HEK293 (cell line): ENCODE data around the gene DPCD.

Experiments used
- GLIS1 ChIP-seq: fragments of 450-650 bp; formaldehyde crosslinking; IDR thresholded peaks from 2 replicates; pipeline ENCODE4 v1.5.1; 2016; ENCODE audit warnings: missing biosample characterization, missing genetic modification characterization
- GLIS2 ChIP-seq: fragments of 450-650 bp; formaldehyde crosslinking; IDR thresholded peaks from 2 replicates; pipeline ENCODE4 v1.5.1; 2016; ENCODE audit warnings: missing biosample characterization, missing genetic modification characterization
- IKZF3 ChIP-seq: fragments of 450-650 bp; IDR thresholded peaks from 2 replicates; pipeline ENCODE4 v1.5.0; 2018; ENCODE audit warnings: missing biosample characterization, mild to moderate bottlenecking, missing genetic modification characterization, moderate library complexity
- KLF9 ChIP-seq: fragments of 450-650 bp; formaldehyde crosslinking; IDR thresholded peaks from 2 replicates; pipeline ENCODE4 v1.5.1; 2016; ENCODE audit warnings: missing biosample characterization, missing genetic modification characterization, low read depth
- MZF1 ChIP-seq: fragments of 450-650 bp; formaldehyde crosslinking; IDR thresholded peaks from 2 replicates; pipeline ENCODE4 v1.5.1; 2017; ENCODE audit warnings: missing biosample characterization, missing genetic modification characterization, borderline replicate concordance
- PRDM1 ChIP-seq: fragments of 450-650 bp; formaldehyde crosslinking; IDR thresholded peaks from 2 replicates; pipeline ENCODE4; 2016; ENCODE audit warnings: missing biosample characterization, missing genetic modification characterization
- SP2 ChIP-seq: fragments of 450-650 bp; formaldehyde crosslinking; IDR thresholded peaks from 2 replicates; pipeline ENCODE4 v1.5.1; 2016; ENCODE audit warnings: missing biosample characterization, missing genetic modification characterization
- ZBTB1 ChIP-seq: fragments of 450-650 bp; formaldehyde crosslinking; IDR thresholded peaks from 2 replicates; pipeline ENCODE4 v1.5.1; 2016; ENCODE audit warnings: missing biosample characterization, missing genetic modification characterization
- ZBTB17 ChIP-seq: fragments of 450-650 bp; formaldehyde crosslinking; IDR thresholded peaks from 2 replicates; pipeline ENCODE4 v1.5.1; 2016; ENCODE audit warnings: missing biosample characterization, missing genetic modification characterization
- ZBTB26 ChIP-seq: fragments of 450-650 bp; formaldehyde crosslinking; optimal IDR thresholded peaks from 2 replicates; pipeline ENCODE3; 2016; ENCODE audit warnings: missing biosample characterization, mild to moderate bottlenecking, missing genetic modification characterization
- ZBTB48 ChIP-seq: fragments of 450-650 bp; formaldehyde crosslinking; IDR thresholded peaks from 2 replicates; pipeline ENCODE4 v1.5.1; 2016; ENCODE audit warnings: missing biosample characterization, missing genetic modification characterization
- ZNF10 ChIP-seq: fragments of 450-650 bp; formaldehyde crosslinking; IDR thresholded peaks from 2 replicates; pipeline ENCODE4 v1.5.1; 2017; ENCODE audit warnings: missing biosample characterization, missing genetic modification characterization
- ZNF221 ChIP-seq: fragments of 450-650 bp; formaldehyde crosslinking; IDR thresholded peaks from 2 replicates; pipeline ENCODE4 v1.5.1; 2017; ENCODE audit warnings: missing biosample characterization, missing genetic modification characterization, borderline replicate concordance
- ZNF23 ChIP-seq: fragments of 450-650 bp; formaldehyde crosslinking; IDR thresholded peaks from 2 replicates; pipeline ENCODE4 v1.5.1; 2016; ENCODE audit warnings: missing biosample characterization, missing genetic modification characterization, borderline replicate concordance
- ZNF366 ChIP-seq: fragments of 450-650 bp; formaldehyde crosslinking; conservative IDR thresholded peaks from 2 replicates; pipeline ENCODE4 v1.5.1; 2016; ENCODE audit warnings: missing biosample characterization, missing genetic modification characterization
- ZNF391 ChIP-seq: fragments of 450-650 bp; formaldehyde crosslinking; IDR thresholded peaks from 2 replicates; pipeline ENCODE4 v1.5.1; 2016; ENCODE audit warnings: low read depth, missing biosample characterization, missing genetic modification characterization, borderline replicate concordance
- ZNF394 ChIP-seq: fragments of 450-650 bp; formaldehyde crosslinking; IDR thresholded peaks from 2 replicates; pipeline ENCODE4 v1.5.1; 2016; ENCODE audit warnings: missing biosample characterization, missing genetic modification characterization, mild to moderate bottlenecking, moderate library complexity, borderline replicate concordance
- ZNF423 ChIP-seq: fragments of 450-650 bp; formaldehyde crosslinking; IDR thresholded peaks from 2 replicates; pipeline ENCODE4 v1.5.1; 2016; ENCODE audit warnings: missing biosample characterization, missing genetic modification characterization
- ZNF530 ChIP-seq: fragments of 450-650 bp; formaldehyde crosslinking; IDR thresholded peaks from 2 replicates; pipeline ENCODE4 v1.5.1; 2016; ENCODE audit warnings: low read depth, missing biosample characterization, missing genetic modification characterization
- ZNF561 ChIP-seq: fragments of 450-650 bp; IDR thresholded peaks from 2 replicates; pipeline ENCODE4 v1.5.1; 2018; ENCODE audit warnings: missing biosample characterization, missing genetic modification characterization, borderline replicate concordance
- ZNF580 ChIP-seq: fragments of 450-650 bp; formaldehyde crosslinking; IDR thresholded peaks from 2 replicates; pipeline ENCODE4 v1.5.1; 2016; ENCODE audit warnings: missing biosample characterization, missing genetic modification characterization
- ZNF626 ChIP-seq: fragments of 450-650 bp; sonication (Bioruptor Pico); formaldehyde crosslinking; IDR thresholded peaks from 2 replicates; pipeline ENCODE4 v1.5.1; 2018; ENCODE audit warnings: missing biosample characterization, missing genetic modification characterization, inconsistent platforms
- ZNF639 ChIP-seq: fragments of 450-650 bp; formaldehyde crosslinking; IDR thresholded peaks from 2 replicates; pipeline ENCODE4 v1.5.1; 2016; ENCODE audit warnings: missing biosample characterization, missing genetic modification characterization
- ZNF660 ChIP-seq: fragments of 450-650 bp; IDR thresholded peaks from 2 replicates; pipeline ENCODE4 v1.5.1; 2018; ENCODE audit warnings: missing biosample characterization, mild to moderate bottlenecking, missing genetic modification characterization
- ZNF692 ChIP-seq: fragments of 450-650 bp; formaldehyde crosslinking; IDR thresholded peaks from 2 replicates; pipeline ENCODE4 v1.5.1; 2016; ENCODE audit warnings: missing biosample characterization, missing genetic modification characterization
- TF ChIP-seq, protein P1 (sequence below): fragments of 450-650 bp; formaldehyde crosslinking; IDR thresholded peaks from 2 replicates; pipeline ENCODE4 v1.5.1; 2017; ENCODE audit warnings: missing biosample characterization, missing genetic modification characterization
- TF ChIP-seq, protein P2 (sequence below): fragments of 450-650 bp; IDR thresholded peaks from 2 replicates; pipeline ENCODE4 v1.5.1; 2018; ENCODE audit warnings: missing biosample characterization, mild to moderate bottlenecking, missing genetic modification characterization
- TF ChIP-seq, protein P3 (sequence below): fragments of 450-650 bp; formaldehyde crosslinking; IDR thresholded peaks from 2 replicates; pipeline ENCODE4 v1.5.1; 2017; ENCODE audit warnings: missing biosample characterization, missing genetic modification characterization

The DPCD gene

GRCh38 chr10:101566333-101567164 lies 21.6 kb upstream of the DPCD start (continued):
- TF ChIP-seq, protein P1, sequence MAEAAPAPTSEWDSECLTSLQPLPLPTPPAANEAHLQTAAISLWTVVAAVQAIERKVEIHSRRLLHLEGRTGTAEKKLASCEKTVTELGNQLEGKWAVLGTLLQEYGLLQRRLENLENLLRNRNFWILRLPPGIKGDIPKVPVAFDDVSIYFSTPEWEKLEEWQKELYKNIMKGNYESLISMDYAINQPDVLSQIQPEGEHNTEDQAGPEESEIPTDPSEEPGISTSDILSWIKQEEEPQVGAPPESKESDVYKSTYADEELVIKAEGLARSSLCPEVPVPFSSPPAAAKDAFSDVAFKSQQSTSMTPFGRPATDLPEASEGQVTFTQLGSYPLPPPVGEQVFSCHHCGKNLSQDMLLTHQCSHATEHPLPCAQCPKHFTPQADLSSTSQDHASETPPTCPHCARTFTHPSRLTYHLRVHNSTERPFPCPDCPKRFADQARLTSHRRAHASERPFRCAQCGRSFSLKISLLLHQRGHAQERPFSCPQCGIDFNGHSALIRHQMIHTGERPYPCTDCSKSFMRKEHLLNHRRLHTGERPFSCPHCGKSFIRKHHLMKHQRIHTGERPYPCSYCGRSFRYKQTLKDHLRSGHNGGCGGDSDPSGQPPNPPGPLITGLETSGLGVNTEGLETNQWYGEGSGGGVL (tag by site-specific recombination) = peak; percentile 70
- TF ChIP-seq ZNF530 (tag by site-specific recombination) (no peak), ZNF366 (tag by site-specific recombination) (peak; percentile 74), ZNF394 (tag by site-specific recombination) (0 out of 2 replicates have a peak, but pooled peaks have one; percentile 49), ZNF660 (tag by site-specific recombination) (peak; percentile 89), GLIS2 (tag by site-specific recombination) (peak; percentile 76), ZNF639 (tag by site-specific recombination) (peak; percentile 67; the same call in 1 of the 2 replicates), IKZF3 (tag by site-specific recombination) (peak; percentile 45; the same call in 1 of the 2 replicates), PRDM1 (tag by site-specific recombination) (no peak), ZNF221 (tag by site-specific recombination) (no peak), ZNF10 (tag by site-specific recombination) (0 out of 2 replicates have a peak, but pooled peaks have one; percentile 15), KLF9 (tag by site-specific recombination) (peak; percentile 58), ZNF23 (tag by site-specific recombination) (no peak), ZNF561 (tag by site-specific recombination) (peak; percentile 83), ZNF626 (tag by site-specific recombination) (no peak), ZNF580 (tag by site-specific recombination) (peak; percentile 39; the same call in 1 of the 2 replicates), ZBTB17 (peak; percentile 71), ZNF423 (tag by site-specific recombination) (no peak), ZBTB1 (tag by site-specific recombination) (no peak), ZBTB26 (peak; percentile 92), ZNF391 (0 out of 2 replicates have a peak, but pooled peaks have one; percentile 65), ZBTB48 (tag by site-specific recombination) (peak; percentile 51; the same call in 1 of the 2 replicates), GLIS1 (tag by site-specific recombination) (peak; percentile 80), MZF1 (tag by site-specific recombination) (no peak), SP2 (tag by site-specific recombination) (peak; percentile 68), ZNF692 (tag by site-specific recombination) (peak; percentile 74; the same call in 1 of the 2 replicates)
- TF ChIP-seq, protein P2, sequence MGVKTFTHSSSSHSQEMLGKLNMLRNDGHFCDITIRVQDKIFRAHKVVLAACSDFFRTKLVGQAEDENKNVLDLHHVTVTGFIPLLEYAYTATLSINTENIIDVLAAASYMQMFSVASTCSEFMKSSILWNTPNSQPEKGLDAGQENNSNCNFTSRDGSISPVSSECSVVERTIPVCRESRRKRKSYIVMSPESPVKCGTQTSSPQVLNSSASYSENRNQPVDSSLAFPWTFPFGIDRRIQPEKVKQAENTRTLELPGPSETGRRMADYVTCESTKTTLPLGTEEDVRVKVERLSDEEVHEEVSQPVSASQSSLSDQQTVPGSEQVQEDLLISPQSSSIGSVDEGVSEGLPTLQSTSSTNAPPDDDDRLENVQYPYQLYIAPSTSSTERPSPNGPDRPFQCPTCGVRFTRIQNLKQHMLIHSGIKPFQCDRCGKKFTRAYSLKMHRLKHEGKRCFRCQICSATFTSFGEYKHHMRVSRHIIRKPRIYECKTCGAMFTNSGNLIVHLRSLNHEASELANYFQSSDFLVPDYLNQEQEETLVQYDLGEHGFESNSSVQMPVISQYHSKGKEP (tag by site-specific recombination) = peak; percentile 31; the same call in 1 of the 2 replicates
- TF ChIP-seq, protein P3, sequence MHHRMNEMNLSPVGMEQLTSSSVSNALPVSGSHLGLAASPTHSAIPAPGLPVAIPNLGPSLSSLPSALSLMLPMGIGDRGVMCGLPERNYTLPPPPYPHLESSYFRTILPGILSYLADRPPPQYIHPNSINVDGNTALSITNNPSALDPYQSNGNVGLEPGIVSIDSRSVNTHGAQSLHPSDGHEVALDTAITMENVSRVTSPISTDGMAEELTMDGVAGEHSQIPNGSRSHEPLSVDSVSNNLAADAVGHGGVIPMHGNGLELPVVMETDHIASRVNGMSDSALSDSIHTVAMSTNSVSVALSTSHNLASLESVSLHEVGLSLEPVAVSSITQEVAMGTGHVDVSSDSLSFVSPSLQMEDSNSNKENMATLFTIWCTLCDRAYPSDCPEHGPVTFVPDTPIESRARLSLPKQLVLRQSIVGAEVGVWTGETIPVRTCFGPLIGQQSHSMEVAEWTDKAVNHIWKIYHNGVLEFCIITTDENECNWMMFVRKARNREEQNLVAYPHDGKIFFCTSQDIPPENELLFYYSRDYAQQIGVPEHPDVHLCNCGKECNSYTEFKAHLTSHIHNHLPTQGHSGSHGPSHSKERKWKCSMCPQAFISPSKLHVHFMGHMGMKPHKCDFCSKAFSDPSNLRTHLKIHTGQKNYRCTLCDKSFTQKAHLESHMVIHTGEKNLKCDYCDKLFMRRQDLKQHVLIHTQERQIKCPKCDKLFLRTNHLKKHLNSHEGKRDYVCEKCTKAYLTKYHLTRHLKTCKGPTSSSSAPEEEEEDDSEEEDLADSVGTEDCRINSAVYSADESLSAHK (tag by site-specific recombination) = 0 out of 2 replicates have a peak, but pooled peaks have one; percentile 76
